ENCODE data around the gene CTH. TPM values are rescaled to one million over a fixed set of nuclear protein-coding genes. Genes with fewer than 3 reads are reported as not detected.

CTH gene
- total RNA-seq, 3 donors from 2014 or later (not counting 1 experiment from before 2014, with no cell fraction given): 3.0 to 7.6 (median 3.6) TPM

DNA sequence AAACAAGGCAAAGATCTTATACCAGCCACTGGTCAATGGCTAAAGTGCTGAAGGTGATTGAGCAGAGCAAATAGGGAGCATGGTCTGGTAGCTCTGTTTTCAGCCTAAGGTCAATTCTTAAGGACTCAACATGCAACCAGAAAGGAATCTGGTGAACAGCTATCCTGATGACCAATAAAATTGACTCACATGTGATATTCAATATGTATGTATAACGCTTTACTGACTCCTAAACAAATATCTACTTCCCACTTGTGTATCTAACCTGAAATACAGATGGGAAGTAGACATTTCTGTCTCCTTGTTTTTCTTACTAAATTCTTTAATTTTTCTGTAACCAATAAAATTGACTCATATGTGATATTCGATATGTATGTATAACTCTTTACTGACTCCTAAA, 24.9 kb upstream of the CTH start:
- H3K27me3 ChIP-seq (ENCODE audit: control insufficient read depth, insufficient read depth, low read length): peaks cover 6% of the 10 kb centered on the region
- H3K9me3 ChIP-seq (ENCODE audit: control insufficient read depth, insufficient read depth, low read length): no peaks in the 10 kb centered on the region
- no CpG with 5 or more reads among the region's 2 CpGs for WGBS (ENCODE audit: insufficient coverage)
- no peak overlapping the region for H3K27ac ChIP-seq (ENCODE audit: low read length)
- Mint-ChIP-seq H3K9me3 (no peaks in the 10 kb centered on the region), H3K27ac (no peak overlapping the region), H3K4me3 (no peak overlapping the region), H3K27me3 (ENCODE audit: low read depth in 2 of 2) (peaks cover 19 to 30% of the 10 kb centered on the region in 2 donors), H3K36me3 (no peaks in the 10 kb centered on the region), H3K4me1 (no peaks in the 10 kb centered on the region)
- H3K4me3 ChIP-seq (ENCODE audit: low read length): no peak overlapping the region
- intact Hi-C loops (cut with micrococcal nuclease): no loop called here
- no peaks in the 10 kb centered on the region for H3K36me3 ChIP-seq (ENCODE audit: control insufficient read depth, insufficient read depth, low read length)
- H3K4me1 ChIP-seq (ENCODE audit: control insufficient read depth, insufficient read depth, low read length): no peaks in the 10 kb centered on the region
- TF ChIP-seq, protein P1, sequence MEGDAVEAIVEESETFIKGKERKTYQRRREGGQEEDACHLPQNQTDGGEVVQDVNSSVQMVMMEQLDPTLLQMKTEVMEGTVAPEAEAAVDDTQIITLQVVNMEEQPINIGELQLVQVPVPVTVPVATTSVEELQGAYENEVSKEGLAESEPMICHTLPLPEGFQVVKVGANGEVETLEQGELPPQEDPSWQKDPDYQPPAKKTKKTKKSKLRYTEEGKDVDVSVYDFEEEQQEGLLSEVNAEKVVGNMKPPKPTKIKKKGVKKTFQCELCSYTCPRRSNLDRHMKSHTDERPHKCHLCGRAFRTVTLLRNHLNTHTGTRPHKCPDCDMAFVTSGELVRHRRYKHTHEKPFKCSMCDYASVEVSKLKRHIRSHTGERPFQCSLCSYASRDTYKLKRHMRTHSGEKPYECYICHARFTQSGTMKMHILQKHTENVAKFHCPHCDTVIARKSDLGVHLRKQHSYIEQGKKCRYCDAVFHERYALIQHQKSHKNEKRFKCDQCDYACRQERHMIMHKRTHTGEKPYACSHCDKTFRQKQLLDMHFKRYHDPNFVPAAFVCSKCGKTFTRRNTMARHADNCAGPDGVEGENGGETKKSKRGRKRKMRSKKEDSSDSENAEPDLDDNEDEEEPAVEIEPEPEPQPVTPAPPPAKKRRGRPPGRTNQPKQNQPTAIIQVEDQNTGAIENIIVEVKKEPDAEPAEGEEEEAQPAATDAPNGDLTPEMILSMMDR (IDR thresholded peaks at IDR 0.05): no peak
- no peak for DNase-seq
- ATAC-seq: no peak

DNA sequence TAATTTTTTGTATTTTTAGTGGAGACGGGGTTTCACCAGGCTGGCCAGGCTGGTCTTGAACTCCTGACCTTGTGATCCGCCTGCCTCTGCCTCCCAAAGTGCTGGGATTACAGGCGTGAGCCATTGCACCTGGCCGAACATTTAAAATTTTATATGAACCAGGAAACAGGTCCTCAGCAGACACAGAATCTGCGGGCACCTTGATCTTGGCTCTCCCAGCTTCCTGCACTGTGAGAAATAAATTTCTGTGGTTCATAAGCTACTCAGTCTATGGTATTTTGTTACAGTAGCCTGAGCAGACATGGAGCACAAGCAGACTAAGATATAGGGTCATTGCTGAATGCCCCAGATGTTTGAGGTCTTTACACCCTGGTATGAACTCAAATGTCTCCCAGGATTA, 23.6 kb upstream of the CTH start:
- no peak for ATAC-seq
- H3K27me3 Mint-ChIP-seq (ENCODE audit: low read depth in 2 of 2): peaks cover 19 to 24% of the 10 kb centered on the region in 2 donors
- Histone ChIP-seq H3K27me3 (ENCODE audit: control insufficient read depth, insufficient read depth, low read length) (peaks cover 6% of the 10 kb centered on the region), H3K9me3 (ENCODE audit: control insufficient read depth, insufficient read depth, low read length) (no peaks in the 10 kb centered on the region), H3K4me1 (ENCODE audit: control insufficient read depth, insufficient read depth, low read length) (no peaks in the 10 kb centered on the region), H3K4me3 (ENCODE audit: low read length) (no peak overlapping the region), H3K36me3 (ENCODE audit: control insufficient read depth, insufficient read depth, low read length) (no peaks in the 10 kb centered on the region), H3K27ac (ENCODE audit: low read length) (no peak overlapping the region)
- H3K36me3 Mint-ChIP-seq: no peaks in the 10 kb centered on the region
- no peaks in the 10 kb centered on the region for H3K9me3 Mint-ChIP-seq
- no peak overlapping the region for H3K4me3 Mint-ChIP-seq
- H3K4me1 Mint-ChIP-seq: no peaks in the 10 kb centered on the region
- TF ChIP-seq, protein P1 (IDR thresholded peaks at IDR 0.05): no peak
- intact Hi-C loops (cut with micrococcal nuclease): no loop called here
- no peak overlapping the region for H3K27ac Mint-ChIP-seq
- DNase-seq: no peak
- WGBS (ENCODE audit: insufficient coverage): 88% methylated on average over 5 of the region's 5 CpGs

DNA sequence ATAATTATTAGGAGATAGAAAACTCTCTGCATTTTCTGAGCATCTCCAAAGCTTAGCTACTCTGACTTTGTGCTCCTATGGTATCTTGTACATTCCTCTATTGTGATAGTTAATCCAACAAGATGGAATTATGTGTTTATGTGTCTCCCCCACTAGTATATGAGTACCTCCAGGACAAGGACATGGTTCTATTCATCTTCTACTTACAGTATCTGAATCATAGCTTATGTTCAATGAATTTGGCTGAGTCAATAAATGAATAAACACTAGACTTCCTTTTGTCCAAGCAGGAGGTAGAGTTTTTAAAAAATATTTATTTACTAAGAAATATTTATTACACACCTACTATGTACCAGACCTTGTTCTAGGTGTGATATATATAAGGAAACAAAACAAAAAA, 18.4 kb upstream of the CTH start:
- no peak for ATAC-seq
- TF ChIP-seq, protein P1 (IDR thresholded peaks at IDR 0.05): no peak
- Mint-ChIP-seq H3K27me3 (ENCODE audit: low read depth in 2 of 2) (peaks cover 17 to 34% of the 10 kb centered on the region in 2 donors), H3K27ac (no peak overlapping the region), H3K36me3 (no peaks in the 10 kb centered on the region), H3K4me3 (no peak overlapping the region), H3K9me3 (no peaks in the 10 kb centered on the region), H3K4me1 (no peaks in the 10 kb centered on the region)
- Histone ChIP-seq H3K27ac (ENCODE audit: low read length) (no peak overlapping the region), H3K36me3 (ENCODE audit: control insufficient read depth, insufficient read depth, low read length) (no peaks in the 10 kb centered on the region), H3K9me3 (ENCODE audit: control insufficient read depth, insufficient read depth, low read length) (no peaks in the 10 kb centered on the region), H3K27me3 (ENCODE audit: control insufficient read depth, insufficient read depth, low read length) (no peaks in the 10 kb centered on the region), H3K4me1 (ENCODE audit: control insufficient read depth, insufficient read depth, low read length) (no peaks in the 10 kb centered on the region), H3K4me3 (ENCODE audit: low read length) (no peak overlapping the region)
- DNase-seq: no peak
- intact Hi-C loops (cut with micrococcal nuclease): no loop called here

DNA sequence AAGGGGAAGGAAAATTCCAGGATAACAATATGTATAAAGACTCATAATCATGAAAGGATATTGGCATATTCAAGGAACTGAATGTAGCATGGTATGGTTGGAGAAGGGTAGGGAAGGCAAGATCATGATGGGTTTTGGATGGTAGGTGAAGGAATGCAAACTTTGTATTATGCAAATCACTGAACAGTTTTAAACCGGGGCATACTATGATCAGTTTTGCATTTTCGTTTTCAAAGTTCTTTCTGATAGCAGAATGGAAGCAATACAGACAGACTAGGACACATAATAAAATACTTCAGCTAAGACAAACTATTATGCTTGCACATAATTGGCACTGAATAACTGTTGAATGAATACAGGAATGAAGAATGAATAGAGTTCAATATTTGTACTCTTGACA, 14.5 kb upstream of the CTH start:
- no peak overlapping the region for H3K4me3 ChIP-seq (ENCODE audit: low read length)
- DNase-seq: no peak
- WGBS (ENCODE audit: insufficient coverage): 82% methylated on average over 2 of the region's 2 CpGs
- no peak overlapping the region for H3K27ac ChIP-seq (ENCODE audit: low read length)
- Mint-ChIP-seq H3K36me3 (no peaks in the 10 kb centered on the region), H3K27me3 (ENCODE audit: low read depth in 2 of 2) (peaks cover 10 to 22% of the 10 kb centered on the region in 2 donors), H3K9me3 (no peaks in the 10 kb centered on the region), H3K27ac (no peak overlapping the region), H3K4me1 (no peaks in the 10 kb centered on the region), H3K4me3 (no peak overlapping the region)
- H3K9me3 ChIP-seq (ENCODE audit: control insufficient read depth, insufficient read depth, low read length): no peaks in the 10 kb centered on the region
- no peaks in the 10 kb centered on the region for H3K27me3 ChIP-seq (ENCODE audit: control insufficient read depth, insufficient read depth, low read length)
- TF ChIP-seq, protein P1 (IDR thresholded peaks at IDR 0.05): no peak
- ATAC-seq: no peak
- no peaks in the 10 kb centered on the region for H3K36me3 ChIP-seq (ENCODE audit: control insufficient read depth, insufficient read depth, low read length)
- no peaks in the 10 kb centered on the region for H3K4me1 ChIP-seq (ENCODE audit: control insufficient read depth, insufficient read depth, low read length)
- intact Hi-C loops (cut with micrococcal nuclease): no loop called here
